Mucosa of gallbladder (tissue), 1 donor: Measurements from ENCODE around the gene TPO. TPM values are rescaled to one million over a fixed set of nuclear protein-coding genes. Genes with fewer than 3 reads are reported as not detected.

ENCODE experiments used
- DNase-seq: peaks from one replicate; pipeline ENCODE4 v3.0.0-alpha.2; 2020; ENCODE audit warnings: low spot score
- total RNA-seq: library from RNA; stranded (reverse); gene quantifications from one replicate; pipeline ENCODE4 v1.2.1, GENCODE V29; 2021
- donor health status: DM: no; HTN: no; CAD: no.

The TPO gene
- total RNA-seq, 1 donor from 2014 or later: 0.75 TPM

DNA sequence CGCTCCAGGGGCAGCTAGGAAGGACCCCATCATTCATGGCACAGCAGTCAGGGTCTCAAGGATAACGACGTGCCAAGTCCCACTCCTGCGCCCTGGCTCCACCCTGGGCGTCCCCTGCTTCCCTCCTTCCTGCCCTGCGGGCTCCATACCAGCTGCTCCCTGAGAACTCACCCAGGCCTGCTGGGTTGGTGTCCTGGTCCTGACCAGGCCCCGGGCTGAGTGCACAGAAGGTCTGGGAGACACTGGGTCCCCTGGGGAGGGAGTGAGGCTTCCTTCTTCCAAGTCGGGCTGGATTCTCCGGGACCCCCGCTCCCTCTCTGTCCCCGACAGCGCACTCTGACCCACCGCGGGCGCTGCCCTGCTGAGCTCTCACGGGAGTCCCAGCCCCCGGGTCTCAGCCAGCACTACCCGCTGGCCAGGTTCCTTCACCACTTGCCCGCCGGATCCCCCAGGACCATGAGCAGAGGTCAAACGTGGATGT is 170.8 kb downstream of the TPO start:
- no peak for DNase-seq

DNA sequence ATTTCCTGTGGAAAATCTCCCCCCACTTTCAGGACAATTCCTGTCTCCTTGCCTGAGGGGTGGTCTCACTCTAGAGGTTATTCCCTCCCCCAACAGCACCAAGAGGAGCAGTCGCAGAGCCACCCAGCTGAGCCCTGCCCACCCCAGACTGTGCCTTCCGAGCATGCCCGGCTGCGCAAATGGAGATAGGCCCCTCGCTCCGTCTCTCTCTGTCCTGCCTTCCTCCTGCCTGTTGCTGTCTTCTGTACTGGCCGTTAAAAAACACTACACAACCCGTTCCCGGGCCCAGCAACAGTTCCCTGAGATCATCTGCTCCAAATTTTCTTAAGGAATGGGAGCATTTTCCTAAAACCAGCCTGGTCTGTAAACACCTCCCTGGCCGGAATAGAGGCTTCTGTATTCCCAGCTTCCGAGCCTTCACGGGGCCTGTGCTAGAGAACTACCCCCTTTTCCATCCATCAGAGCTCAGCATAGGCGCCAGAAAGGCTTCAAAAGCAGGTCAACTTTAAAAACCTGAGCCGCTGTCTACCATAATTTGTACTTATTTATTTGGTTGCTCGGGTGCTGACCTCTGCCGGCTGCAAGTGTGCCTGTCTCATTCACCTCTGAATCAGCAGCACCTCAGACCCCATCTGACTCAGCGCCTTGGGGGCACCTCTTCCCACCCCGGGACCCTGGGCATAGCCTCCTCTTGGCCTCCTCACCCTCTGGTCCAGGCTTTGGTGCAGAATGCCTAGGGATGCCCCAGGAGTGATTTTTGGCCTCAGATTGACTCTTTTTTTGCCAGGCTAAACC is 171.6 kb downstream of the TPO start:
- no peak for DNase-seq

DNA sequence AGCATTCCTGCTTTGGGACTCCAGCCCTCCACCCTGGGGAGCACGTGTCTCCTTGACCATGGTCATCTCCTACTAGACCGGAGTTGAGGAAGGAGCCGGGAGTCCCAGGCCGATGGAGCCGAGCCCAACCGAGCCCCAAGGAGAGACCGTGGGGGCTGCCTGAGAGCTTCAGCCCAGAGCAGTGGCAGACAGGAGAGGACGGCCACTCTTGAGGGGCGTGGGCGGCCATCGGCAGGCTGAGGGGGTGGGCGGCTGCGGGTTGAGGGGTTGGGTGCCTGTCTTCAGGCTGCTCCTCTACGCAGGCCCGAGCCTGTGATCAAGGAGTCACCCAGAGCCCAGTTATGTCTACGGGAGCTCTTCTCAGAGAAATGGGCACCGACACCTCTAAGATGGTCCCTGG is 172.4 kb downstream of the TPO start:
- DNase-seq: no peak

DNA sequence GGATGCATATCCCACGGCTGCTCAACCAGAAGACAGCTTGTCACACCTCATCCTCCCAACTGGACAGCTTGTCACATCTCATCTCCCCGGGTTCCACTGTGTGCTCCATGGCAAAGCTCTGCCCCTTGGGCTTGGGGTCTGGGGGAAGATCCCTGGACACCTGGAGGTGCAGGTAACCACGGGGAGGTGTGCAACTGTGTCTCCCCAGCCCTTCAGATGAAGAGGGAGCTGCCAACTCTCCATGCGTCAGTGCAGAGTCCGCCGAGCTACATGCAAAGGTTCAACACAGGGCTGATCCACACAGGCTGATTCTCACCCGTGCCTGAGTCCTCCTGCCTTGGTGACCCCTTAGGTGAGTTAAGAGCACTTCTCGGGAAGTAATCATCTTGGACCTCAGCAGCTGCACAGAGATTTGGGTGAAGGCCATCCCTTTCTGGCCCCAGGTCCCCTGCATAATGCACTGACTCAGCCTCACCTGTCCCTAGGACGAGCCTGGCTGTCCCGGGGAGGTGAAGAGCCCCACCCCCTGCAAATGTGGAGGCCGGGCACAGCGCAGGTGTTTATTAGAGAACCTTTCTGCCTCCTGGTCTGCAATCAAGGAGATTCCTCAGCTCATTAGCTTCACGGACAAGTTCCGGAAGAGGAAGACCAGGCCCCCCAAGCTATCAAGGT is 173.1 kb downstream of the TPO start:
- DNase-seq: no peak

DNA sequence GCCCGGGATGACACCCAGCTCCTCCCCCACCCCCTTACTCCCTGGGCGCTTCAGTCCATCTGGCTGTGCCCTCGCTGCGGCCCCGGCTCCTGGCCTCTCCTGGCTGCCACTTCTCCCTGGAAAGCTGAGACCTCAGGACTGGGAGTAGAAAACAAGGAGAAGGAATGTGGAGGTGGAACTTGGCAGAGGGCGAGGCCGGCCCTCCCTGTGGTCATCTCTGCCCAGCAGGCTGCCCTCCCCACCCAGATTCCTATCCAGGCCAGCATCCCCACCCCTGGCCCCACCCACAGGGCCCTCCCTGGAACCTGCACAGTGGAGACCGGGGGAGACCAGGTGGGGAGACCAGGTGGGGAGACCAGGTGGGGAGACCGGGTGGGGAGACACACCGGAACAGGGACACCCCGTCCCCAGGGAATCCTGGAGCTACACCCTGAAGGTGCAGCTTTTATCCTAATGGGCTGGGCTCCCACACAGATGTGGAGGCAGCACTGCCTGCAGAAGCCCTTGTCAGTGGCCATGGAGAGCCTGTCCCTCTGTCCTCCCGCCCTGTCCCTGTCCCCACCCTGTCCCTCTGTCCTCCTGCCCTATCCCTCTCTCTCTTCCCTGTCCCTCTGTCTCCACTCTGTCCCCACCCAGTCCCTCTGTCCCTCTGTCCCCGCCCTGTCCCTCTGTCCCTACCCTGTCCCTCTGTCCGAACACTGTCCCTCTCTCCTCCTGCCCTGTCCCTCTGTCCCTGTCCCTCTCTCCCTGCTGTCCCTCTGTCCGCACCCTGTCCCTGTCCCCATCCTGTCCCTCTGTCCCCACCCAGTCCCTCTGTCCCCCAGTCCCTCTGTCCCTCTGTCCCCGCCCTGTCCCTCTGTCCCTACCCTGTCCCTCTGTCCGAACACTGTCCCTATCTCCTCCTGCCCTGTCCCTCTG is 173.9 kb downstream of the TPO start:
- DNase-seq: no peak

DNA sequence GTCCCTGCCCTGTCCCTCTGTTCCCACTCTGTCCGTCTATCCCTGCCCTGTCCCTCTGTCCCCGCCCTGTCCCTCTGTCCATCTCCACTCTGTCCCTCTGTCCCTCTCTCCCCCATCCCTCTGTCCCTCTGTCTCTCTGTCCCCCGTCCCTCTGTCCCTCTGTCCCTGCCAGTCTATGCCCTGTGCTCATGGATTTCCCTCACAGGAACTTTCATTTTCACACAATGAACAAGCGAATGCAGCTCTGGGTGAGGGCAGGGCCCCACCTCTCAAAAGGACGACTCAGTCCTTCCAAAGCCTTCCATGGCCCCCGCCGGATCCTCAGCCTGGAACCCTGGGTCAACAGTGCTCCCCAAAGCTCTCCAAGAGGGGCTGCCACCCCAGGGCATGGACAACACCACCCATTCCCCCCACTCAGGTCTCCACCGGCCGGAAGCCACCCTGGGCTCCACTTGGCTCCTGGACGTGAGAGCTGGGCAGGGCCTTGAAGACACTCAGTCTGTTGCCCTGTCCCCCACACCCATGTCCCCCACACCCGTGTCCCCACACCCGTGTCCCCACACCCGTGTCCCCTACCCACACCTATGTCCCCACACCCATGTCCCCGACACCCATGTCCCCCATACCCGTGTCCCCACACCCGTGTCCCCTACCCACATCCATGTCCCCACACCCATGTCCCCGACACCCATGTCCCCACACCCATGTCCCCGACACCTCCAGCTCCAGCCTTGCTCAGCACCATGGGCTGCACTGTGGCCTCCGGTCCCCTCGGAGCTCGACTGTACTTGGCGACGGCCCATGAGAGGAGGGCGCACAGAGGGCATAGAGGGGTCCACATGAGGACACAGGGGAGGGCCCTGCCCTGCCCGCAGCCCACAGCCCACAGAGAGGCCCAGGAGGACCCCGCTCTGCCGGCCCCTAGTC is 175.1 kb downstream of the TPO start:
- DNase-seq: no peak

DNA sequence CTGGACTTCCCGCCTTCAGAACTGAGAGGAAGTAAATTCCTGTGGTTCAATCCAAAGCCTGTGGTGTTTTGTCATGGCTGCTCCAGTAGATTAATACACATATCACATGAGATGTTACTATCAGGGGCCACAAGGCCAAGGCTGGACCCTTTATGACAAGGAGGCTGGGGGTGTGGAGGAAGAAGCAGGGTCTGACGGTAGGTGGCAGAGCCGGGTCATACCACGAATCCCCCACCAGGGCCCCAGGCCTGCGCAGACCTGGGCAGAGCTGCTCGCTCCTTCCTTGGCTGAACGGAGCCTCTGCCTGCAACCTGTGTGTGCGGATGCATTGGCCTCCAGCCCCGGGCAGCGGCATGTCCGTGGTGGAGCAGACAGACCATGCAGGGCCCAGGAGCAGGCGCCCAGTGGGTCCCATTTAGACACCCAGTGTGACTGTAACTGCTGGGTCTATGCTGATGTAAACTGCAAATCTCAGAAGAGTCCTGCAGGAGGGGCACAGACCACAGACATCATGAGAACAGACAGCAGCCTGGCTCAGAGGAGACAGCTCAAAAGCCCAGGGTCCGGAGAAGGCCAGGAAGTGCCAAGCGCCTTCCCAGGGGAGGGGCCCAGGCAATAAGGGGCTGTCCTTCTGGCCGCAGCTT is 175.8 kb downstream of the TPO start:
- DNase-seq: no peak

DNA sequence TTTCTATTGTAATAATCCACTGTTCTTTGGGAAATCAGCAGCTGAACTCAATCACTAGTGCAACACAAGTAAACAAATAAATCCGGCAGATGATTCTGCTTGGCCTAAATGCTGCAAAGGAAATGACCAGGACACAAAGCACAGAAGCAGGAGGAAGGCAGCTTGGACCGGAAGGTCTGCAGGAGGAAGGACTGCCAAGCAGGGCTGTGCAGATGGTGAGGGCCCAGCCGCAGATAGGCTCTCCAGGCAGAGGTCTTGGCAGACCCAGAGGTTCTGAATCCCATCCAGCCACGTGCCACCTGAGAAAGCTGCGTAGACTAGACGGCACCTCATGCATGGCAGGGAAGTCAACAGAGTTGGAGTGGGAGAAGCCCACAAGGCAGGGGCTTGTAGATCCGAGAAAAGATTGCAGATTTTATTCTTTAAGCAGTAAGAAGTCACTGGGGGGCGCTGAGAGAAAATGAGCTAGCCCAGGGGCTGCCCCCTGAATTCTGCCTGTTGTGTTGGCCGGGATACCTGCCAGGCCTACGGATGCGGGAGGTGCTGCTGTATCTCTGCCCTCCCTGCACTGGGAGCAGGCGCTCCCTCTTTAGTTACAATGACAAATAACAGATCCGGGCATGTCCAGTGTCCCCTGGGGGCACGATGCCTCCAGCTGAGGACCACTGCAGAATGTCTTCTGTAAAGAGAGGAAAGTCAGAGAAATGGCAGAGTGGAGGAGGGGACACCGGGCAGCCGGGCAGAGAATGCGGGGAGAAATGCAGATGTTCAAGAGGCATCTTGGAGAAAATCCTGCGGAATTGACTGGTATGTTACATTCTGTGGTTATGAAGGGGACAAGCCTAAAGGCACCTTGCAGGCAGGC is 177.6 kb downstream of the TPO start:
- DNase-seq: no peak

DNA sequence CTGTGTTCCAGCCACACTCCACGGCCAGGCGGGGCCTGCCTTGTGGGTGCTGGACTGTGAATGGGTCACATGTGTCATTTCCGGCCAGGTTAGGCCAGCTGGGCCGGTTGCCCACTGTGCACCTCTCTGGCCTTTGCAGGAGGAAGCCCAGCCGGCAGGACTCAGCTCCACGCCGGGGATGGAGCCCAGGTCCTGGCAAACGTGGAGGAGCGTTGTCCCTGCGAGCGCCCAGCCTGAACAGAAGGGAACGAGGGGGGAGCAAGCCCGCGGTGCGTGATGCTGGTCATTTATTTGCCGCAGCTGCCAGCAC is 178.2 kb downstream of the TPO start:
- no peak for DNase-seq
